T47D (cell line): ENCODE data around the gene CDCA7.
"Not testable (repeated sequence)": the region's sequence is repeated elsewhere in the genome, so short reads cannot be mapped to it uniquely, and the experiment has no call there.

Source experiments
- DNase-seq, 2 experiments: peaks; one replicate each; pipeline versions ENCODE4 v3.0.0 to v3.0.0-alpha.2; 2011 to 2012; ENCODE audit warnings: low read depth in 1 of 2, low spot score in 1 of 2
- JUND ChIP-seq: IDR thresholded peaks from 2 replicates; pipeline ENCODE4 v1.6.1; 2012; ENCODE audit warnings: low read depth
- in situ Hi-C: cut with HindIII; loops from 2 replicates; pipeline ENCODE4 v1.10.0; 2016; ENCODE audit warnings: low sequenced_read_pairs, low pct_unique_long_range_greater_than_20kb

The CDCA7 gene

DNA sequence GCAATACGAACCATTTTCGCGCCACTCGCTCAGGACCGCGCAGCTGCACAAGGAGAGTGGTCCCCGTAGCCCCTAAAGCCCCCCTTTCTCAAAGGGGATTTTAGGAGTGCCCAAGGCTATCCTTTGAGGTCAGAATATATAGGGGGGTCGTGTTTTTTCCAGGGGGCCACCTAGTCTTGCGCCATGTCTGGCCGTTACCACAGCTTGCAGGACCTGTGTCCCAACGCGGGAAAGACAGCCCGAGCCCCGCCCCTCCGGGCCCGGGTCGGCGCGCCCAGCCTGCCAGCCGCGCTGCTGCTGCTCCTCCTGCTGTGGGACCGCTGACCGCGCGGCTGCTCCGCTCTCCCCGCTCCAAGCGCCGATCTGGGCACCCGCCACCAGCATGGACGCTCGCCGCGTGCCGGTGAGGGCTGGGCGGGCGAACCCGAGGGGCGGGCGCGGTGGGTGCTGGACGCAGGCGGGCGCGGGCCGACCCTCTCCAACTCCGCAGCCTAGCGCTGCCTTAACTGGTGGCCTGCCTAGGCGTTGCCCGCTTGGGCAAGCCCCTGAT lies at the start of gene CDCA7:
Gene CDCA7 (plus strand): TSS at position 291 of the 550 bp plus-strand sequence. CDS start 92 bp downstream, at position 383.
- no peak for TF ChIP-seq JUND
- in situ Hi-C loops = no loop called here
- DNase-seq = no peak

- in situ Hi-C loops = no loop called here
- no peak for DNase-seq
- no peak for TF ChIP-seq JUND
These were observed 49.4 kb upstream of the CDCA7 start for GRCh38 chr2:173305303-173305702.

- no peak for TF ChIP-seq JUND
- in situ Hi-C loops = no loop called here
- no peak for DNase-seq
These were observed 47.4 kb upstream of the CDCA7 start for GRCh38 chr2:173307293-173307692.

- DNase-seq, in situ Hi-C loops: not testable (repeated sequence)
These were observed 45.3 kb upstream of the CDCA7 start for GRCh38 chr2:173309370-173309769.

DNA sequence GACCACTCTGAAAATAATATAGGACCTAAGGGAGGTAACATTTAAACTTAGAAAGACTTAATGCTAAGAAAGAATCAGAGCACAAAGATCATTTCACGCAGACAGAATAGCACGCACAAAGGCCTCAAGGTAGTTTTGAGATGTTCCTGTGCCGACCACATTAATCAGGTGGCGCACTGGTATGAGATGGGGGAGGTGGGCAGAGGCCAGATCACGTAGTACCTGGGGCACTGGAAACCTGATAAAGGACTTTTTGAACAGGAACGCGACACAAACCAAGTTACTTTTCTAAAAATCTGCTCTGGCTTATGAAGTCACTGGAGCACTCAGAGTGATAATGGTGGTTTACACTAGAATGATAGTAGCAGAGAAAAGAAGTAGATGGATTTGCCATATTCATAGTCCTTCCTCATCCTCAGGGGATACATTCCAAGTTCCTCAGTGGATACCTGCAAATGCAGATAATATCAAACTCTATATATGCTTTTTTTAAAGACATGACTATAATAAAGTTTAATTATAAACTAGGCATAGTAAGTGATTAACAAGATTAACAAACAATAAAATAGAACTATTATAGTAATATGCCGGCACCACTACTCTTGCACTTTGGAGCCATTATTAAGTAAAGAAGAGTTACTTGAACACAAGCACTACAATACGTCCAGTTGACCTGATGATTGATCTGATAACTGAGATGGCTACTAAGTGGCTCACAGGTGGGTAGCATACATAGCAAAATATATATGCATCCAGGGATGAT lies 42.6 kb upstream of the CDCA7 start:
- no peak for TF ChIP-seq JUND
- in situ Hi-C loops = no loop called here
- DNase-seq = no peak

DNA sequence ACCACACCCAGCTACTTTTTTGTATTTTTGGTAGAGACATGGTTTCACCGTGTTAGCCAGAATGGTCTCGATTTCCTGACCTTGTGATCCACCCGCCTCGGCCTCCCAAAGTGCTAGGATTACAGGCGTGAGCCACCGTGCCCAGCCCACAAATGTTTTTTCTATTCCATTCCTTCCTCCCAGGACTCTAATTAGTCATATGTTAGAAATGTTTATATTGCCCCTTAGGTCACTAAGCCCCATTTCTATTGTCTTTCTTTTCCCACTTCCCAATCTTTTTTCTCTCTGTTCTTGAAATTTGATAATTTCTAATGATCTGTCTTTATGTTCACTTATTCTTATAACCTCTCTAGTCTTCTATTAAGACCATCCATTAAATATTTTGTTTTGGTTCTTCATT lies 31.3 kb upstream of the CDCA7 start:
- in situ Hi-C loops = no loop called here
- no peak for TF ChIP-seq JUND
- no peak for DNase-seq

DNA sequence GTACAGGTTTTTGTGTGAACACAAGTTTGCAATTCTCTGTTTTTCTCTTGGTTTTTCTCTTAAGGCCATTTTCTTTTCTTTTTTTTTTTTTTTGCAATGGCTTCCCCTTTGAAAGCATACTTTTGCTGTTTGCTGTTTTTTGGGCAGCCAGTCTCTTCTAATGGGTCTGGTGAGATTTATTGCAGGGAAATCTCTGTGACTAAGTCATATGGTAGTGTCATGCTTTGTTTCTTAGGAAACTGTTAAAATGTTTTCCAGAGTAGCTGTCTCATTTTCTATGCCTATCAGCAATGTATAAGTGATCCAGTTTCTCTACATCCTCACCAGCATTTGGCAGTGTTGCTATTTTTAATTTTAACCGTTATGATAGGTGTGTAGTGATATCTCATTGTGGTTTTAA lies 27.9 kb upstream of the CDCA7 start:
- in situ Hi-C loops = no loop called here
- no peak for TF ChIP-seq JUND

GRCh38 chr2:173327421-173327820 lies 27.3 kb upstream of the CDCA7 start:
- in situ Hi-C loops = no loop called here
- DNase-seq = no peak
- no peak for TF ChIP-seq JUND

More for the DNA sequence above, 27.9 kb upstream of the CDCA7 start:
- no peak for DNase-seq

DNA sequence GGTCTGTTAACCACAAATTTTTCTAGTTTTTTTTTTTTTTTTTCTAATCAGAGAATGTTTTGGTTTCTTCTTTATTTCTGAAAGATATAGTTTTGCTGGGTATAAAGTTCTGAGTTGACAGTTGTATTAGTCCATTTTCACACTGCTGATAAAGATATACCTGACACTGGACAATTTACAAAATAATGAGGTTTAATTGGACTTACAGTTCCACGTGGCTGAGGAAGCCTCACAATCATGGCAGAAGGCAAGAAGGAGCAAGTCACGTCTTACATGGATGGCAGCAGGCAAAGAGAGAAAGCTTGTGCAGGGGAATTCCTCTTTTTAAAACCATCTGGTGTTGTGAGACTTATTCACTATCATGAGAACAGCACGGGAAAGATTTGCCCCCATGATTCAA lies 21.7 kb upstream of the CDCA7 start:
- in situ Hi-C loops, DNase-seq: not testable (repeated sequence)

DNA sequence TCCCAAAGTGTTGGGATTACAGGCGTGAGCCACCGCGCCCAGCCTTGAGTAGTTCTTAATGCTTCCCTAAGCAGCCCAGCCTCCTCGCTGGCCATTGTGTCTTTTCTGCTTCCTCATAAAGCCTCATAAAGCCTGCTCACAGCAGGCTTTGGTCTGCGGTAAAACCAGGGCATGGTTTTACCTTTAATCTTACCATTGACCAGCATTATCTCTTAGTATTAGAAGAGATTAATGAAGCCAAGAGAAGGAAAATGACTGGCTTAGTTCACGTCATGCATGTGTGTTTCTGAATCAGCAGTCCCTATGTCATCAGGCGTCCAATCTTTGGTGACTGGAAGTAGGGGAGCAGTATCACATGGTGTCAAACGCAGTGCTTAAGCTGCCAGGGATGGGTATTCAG lies 14.9 kb upstream of the CDCA7 start:
- DNase-seq = no peak
- TF ChIP-seq JUND = no peak
- in situ Hi-C loops = no loop called here

GRCh38 chr2:173343921-173344320 lies 10.8 kb upstream of the CDCA7 start:
- DNase-seq = no peak
- in situ Hi-C loops = no loop called here
- no peak for TF ChIP-seq JUND

DNA sequence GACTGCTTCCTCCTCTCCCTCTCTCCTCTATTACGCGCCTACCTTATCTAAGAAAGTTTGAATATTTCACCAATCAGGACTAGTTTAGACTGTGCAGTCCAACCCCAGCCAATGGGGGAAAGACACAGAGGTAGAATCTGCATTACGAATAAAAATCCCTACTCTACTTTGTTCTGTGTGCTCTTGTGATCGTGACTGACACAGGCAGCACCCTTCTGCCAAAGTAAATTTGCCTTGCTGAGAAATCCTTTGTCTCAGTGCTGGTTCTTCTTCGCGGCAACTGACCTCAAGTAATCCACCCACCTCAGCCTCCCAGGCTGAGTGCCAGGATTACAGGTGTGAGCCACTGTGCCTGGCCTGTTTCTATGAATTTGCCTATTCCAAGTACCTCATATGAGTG lies 8.6 kb upstream of the CDCA7 start:
- in situ Hi-C loops = no loop called here
- no peak for DNase-seq

DNA sequence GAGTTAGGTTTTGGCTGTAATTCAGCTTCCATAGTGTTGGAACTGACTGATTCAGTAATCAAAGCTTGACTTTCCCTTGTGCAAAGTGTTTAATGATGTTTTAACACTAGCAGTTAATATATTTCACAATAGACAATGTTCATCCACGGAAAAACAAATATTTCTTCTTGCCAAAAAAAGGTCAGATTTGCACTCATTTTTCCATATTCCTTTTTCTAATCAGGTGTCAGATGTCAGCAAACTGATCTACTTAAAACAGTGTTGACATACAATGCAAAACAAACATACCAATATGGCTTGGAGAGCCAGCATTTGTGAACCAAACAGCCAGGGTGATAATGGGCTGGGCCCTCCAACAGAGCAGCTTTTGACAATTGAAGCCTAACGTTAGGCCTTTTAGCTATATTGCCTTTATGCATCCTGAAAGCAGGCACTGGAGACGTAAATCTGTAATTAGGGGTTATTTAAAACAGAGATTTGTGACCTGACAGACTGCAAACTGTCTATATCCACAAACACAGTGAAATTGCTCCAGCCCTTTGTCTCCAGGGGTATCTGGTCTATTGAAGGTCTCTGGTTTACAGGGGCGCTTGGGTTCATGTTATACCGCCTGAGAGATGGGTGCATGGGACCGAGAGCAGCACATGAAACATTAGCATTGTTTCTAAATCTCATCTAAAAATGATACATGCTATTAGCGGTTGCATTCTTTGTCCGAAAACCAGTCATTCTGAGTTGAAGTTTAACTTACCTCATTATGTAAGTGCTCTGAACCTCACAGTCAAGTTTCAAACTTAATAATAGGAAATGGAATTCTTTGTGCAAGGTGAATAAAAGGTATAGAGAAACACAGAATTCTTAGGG lies 7.1 kb upstream of the CDCA7 start:
- in situ Hi-C loops = no loop called here
- no peak for DNase-seq
- TF ChIP-seq JUND = no peak

More for the DNA sequence above, 8.6 kb upstream of the CDCA7 start:
- TF ChIP-seq JUND = no peak
